Sigmoid colon (tissue), 7 donors: ENCODE data around the gene CFAP58. TPM values are rescaled to one million over a fixed set of nuclear protein-coding genes. Genes with fewer than 3 reads are reported as not detected.

ENCODE experiments used
- DNase-seq: peaks from one replicate; pipeline ENCODE4 v3.0.0-alpha.2; 2019
- H3K27ac ChIP-seq, 4 donors: fragments of 200-600 bp; sonication (generic); one replicate each; pipeline ENCODE4 v1.5.1; 2016 to 2019; ENCODE audit warnings: mild to moderate bottlenecking in 1 of 4
- H3K27me3 ChIP-seq, 3 donors: fragments of 200-600 bp; sonication (generic); one replicate each; pipeline ENCODE4 v1.5.1; 2019; ENCODE audit warnings: mild to moderate bottlenecking in 1 of 3
- H3K36me3 ChIP-seq, 4 donors: fragments of 200-600 bp; sonication (generic); one replicate each; pipeline ENCODE4 v1.5.1; 2016 to 2019
- H3K4me1 ChIP-seq, 4 donors: fragments of 200-600 bp; sonication (generic); one replicate each; pipeline ENCODE4 v1.5.1; 2017 to 2019
- H3K4me3 ChIP-seq, 4 donors: fragments of 200-600 bp; sonication (generic); one replicate each; pipeline ENCODE4 v1.5.1; 2017 to 2019; ENCODE audit warnings: mild to moderate bottlenecking in 2 of 4, moderate library complexity in 1 of 4
- H3K9me3 ChIP-seq, 4 donors: fragments of 200-600 bp in 3 of 4; sonication (generic) in 3 of 4; one replicate each; pipeline versions ENCODE4 v1.5.1 to v1.6.1; 2013 to 2019
- EP300 ChIP-seq, 4 donors: sonication (generic); formaldehyde crosslinking; IDR thresholded peaks; one replicate each; pipeline ENCODE4 v1.6.1; 2017; ENCODE audit warnings: antibody characterized with exemption in 4 of 4
- POLR2AphosphoS5 ChIP-seq, 4 donors: sonication (generic); formaldehyde crosslinking; IDR thresholded peaks; one replicate each; pipeline ENCODE4 v1.6.1; 2017; ENCODE audit warnings: antibody characterized with exemption in 4 of 4
- WGBS, 2 donors: extraction: QIAGEN DNeasy Blood & Tissue Kit; methylation state at CpG; one replicate each; pipeline ENCODE4 v1.1.7; 2013; 5-methylcytosine and 5-hydroxymethylcytosine counted together
- intact Hi-C: fragments of 100-400 bp; cut with DNase I; formaldehyde crosslinking; loops from one replicate; pipeline ENCODE4 v1.15.1; 2023
- polyA plus RNA-seq, 3 donors: library from polyadenylated mRNA; stranded (reverse); fragments of 200-250 nt; gene quantifications; one replicate each; pipeline ENCODE4 v1.2.3, GENCODE V29; 2013
- total RNA-seq, 4 donors: library from RNA; depleted of rRNA; stranded (reverse); fragments of >200 nt; gene quantifications; one replicate each; pipeline ENCODE4 v1.1.0, GENCODE V29; 2016
- TF ChIP-seq, protein P1 (sequence below), 4 experiments: fragments of 450-650 bp in 3 of 4; fragments of 200-600 bp in 1 of 4; IDR thresholded peaks; one replicate each; pipeline ENCODE4 v1.5.1; 2016 to 2019; ENCODE audit warnings: antibody characterized with exemption in 4 of 4, mild to moderate bottlenecking in 3 of 4, moderate library complexity in 2 of 4
- donor health status: healthy with polysubstance abuse.
- donor health status: Bipolar disorder and iron deficiency.
- donor health status: healthy.

CFAP58 gene
- total and polyA plus RNA-seq, 7 donors, result 0.09 to 1.1 (median 0.55) TPM; not detected in 2

DNA sequence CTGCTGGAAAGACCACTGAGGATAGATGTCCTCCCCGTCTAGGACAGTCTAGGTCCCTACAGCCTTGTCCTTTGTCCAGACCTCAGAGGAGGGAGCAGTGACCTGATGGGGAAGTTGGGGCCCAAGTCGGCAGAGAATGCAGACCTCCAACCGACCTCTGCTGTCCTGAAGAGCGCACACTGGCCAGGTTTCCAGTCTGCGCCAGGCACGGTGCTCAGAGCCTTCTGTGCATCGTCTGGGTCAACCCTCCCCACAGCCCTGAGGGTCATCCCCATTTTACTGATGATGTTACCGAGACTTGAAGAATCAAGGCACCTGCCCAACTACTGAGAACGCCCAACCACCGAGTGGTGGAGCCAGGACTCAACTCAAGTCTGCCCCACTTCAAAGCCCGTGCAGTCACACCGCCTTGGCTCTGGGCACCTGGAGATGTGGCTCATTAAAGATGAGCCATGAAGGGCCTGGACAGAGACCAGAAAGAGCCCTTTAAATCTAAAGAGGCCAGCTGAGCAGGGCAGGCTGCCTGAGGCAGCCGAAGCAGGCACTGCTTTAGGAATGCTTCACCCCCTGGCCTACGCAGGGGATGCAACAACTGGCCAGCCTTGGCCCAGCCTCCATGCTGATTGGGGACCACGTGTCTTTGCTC is 19.8 kb upstream of the CFAP58 start:
- intact Hi-C loops, result loop anchor here (10.0 kb wide), 1 partner anchor 449 kb away; no protein-coding TSS in a partner anchor
- H3K36me3 ChIP-seq, result no peaks in the 10 kb centered on the region
- TF ChIP-seq, protein P1, sequence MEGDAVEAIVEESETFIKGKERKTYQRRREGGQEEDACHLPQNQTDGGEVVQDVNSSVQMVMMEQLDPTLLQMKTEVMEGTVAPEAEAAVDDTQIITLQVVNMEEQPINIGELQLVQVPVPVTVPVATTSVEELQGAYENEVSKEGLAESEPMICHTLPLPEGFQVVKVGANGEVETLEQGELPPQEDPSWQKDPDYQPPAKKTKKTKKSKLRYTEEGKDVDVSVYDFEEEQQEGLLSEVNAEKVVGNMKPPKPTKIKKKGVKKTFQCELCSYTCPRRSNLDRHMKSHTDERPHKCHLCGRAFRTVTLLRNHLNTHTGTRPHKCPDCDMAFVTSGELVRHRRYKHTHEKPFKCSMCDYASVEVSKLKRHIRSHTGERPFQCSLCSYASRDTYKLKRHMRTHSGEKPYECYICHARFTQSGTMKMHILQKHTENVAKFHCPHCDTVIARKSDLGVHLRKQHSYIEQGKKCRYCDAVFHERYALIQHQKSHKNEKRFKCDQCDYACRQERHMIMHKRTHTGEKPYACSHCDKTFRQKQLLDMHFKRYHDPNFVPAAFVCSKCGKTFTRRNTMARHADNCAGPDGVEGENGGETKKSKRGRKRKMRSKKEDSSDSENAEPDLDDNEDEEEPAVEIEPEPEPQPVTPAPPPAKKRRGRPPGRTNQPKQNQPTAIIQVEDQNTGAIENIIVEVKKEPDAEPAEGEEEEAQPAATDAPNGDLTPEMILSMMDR (IDR thresholded peaks at IDR 0.05), result no peak
- TF ChIP-seq POLR2AphosphoS5 (IDR thresholded peaks at IDR 0.05), result peak in 1 of 4 donors; percentile 38
- WGBS, 2 donors, result 86 to 90% methylated on average over 15 of the region's 15 CpGs
- H3K9me3 ChIP-seq, result no peaks in the 10 kb centered on the region
- peaks cover 0 to 87% (median 82%) of the 10 kb centered on the region in 4 donors for H3K4me1 ChIP-seq
- no peak overlapping the region for H3K4me3 ChIP-seq
- H3K27me3 ChIP-seq, result no peaks in the 10 kb centered on the region
- peak overlapping the region; percentile 78 to 99 (median 96) for H3K27ac ChIP-seq
- DNase-seq, result peak; percentile 84

DNA sequence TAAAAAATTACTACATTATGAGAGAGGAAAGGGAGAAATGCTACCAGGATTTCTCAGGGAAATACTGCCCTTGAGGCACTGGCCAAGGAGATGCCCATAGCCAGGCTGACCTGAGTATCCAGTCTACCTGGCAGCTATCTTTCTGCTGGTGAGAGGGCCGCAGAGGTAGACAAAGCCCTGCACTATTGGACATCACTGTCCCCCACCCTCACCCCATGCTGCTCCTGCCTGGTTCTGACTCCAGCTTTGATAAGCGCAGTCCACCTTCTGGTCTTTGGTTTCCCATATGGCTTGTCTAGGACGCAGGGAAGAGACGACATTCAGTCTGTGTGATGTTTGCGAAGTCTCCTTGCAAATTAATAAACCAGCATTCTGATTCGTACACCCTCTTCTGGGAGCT is 19.1 kb upstream of the CFAP58 start:
- DNase-seq, result peak; percentile 45
- no peak for TF ChIP-seq EP300 (IDR thresholded peaks at IDR 0.05)
- Histone ChIP-seq H3K27ac (peak overlapping the region; percentile 78 to 99 (median 96)), H3K36me3 (no peaks in the 10 kb centered on the region), H3K27me3 (no peaks in the 10 kb centered on the region), H3K4me3 (no peak overlapping the region), H3K4me1 (peaks cover 0 to 84% (median 78%) of the 10 kb centered on the region in 4 donors), H3K9me3 (no peaks in the 10 kb centered on the region)
- intact Hi-C loops, result loop anchor here (10.0 kb wide), 1 partner anchor 450 kb away; no protein-coding TSS in a partner anchor
- WGBS, 2 donors, result 96 to 97% methylated on average over 6 of the region's 6 CpGs

DNA sequence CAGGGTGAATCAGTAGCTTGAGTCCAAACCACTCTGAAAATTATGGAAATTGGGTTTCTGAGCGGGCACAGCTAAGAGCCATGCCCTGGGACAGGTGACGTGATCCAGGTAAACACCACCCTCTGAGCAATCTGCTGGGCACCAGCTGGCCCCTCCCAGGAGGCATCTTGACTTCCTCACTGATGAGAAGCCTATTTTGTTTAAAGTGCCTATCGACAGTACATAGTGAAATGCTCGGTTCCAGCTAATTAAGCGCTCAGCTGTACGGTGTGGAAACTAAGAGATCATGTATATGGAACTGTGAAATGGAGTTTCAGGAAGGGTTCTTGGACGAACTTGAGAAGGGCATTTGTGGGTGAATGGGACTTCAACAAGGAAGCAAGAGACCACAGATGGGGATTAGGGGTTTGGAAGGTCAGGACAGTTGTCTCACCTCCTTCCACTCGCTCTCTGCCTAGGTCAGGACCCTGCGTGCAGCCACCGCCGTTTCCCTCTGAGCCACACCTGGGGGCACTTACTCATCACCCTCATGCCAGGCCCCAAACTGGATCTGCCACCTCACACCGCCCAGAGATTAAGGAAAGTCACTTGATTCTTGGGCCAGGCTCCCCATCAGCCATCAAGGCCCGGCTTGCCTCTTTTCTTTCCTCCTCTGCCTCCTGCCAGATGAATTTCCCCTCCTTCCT is 18.5 kb upstream of the CFAP58 start:
- peaks cover 0 to 84% (median 77%) of the 10 kb centered on the region in 4 donors for H3K4me1 ChIP-seq
- intact Hi-C loops, result loop anchor here (10.0 kb wide), 1 partner anchor 450 kb away; no protein-coding TSS in a partner anchor
- H3K36me3 ChIP-seq, result no peaks in the 10 kb centered on the region
- DNase-seq, result peak; percentile 56
- TF ChIP-seq POLR2AphosphoS5 (IDR thresholded peaks at IDR 0.05), result no peak
- no peak for TF ChIP-seq EP300 (IDR thresholded peaks at IDR 0.05)
- TF ChIP-seq, protein P1 (IDR thresholded peaks at IDR 0.05), result no peak
- H3K27ac ChIP-seq, result peak overlapping the region; percentile 78 to 99 (median 96)
- no peaks in the 10 kb centered on the region for H3K9me3 ChIP-seq
- H3K4me3 ChIP-seq, result no peak overlapping the region
- H3K27me3 ChIP-seq, result no peaks in the 10 kb centered on the region
- 77 to 83% methylated on average over 13 of the region's 13 CpGs for WGBS, 2 donors

DNA sequence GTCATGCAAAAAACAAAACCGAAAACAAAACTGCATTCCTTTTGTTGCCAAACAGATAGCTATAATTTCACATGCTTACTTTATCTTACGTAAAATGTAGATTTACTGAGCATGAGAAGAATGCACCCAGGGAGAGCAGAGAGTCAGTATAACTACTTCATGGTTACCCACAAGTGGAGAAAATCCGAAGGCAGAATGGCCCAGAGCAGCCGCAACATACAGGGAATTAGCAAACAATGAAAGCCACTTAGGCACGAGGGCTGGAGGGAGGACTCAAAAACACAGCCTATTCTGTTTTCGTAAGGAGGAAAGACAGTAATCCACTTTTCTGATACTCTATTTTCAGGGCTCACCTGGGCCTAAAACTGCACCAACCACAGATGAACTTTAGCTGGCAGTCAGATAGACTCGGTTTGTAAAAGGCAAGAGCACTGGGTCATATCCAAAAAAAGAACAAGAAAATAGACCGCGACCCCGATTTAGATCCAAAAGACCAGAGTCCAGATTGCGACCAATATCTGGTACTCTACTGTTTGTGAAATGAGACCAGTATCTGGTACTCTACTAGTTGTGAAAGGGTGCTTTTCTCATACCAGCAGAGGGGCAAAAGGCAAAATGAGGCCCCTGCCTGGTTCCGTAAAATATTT is 16.7 kb upstream of the CFAP58 start:
- H3K36me3 ChIP-seq, result no peaks in the 10 kb centered on the region
- peak; percentile 60 for DNase-seq
- H3K4me1 ChIP-seq, result peaks cover 0 to 70% (median 63%) of the 10 kb centered on the region in 4 donors
- H3K9me3 ChIP-seq, result no peaks in the 10 kb centered on the region
- intact Hi-C loops, result loop anchor here (10.0 kb wide), 1 partner anchor 452 kb away; no protein-coding TSS in a partner anchor
- 20 to 28% methylated on average over 12 of the region's 12 CpGs for WGBS, 2 donors
- no peak for TF ChIP-seq EP300 (IDR thresholded peaks at IDR 0.05)
- TF ChIP-seq, protein P1 (IDR thresholded peaks at IDR 0.05), result no peak
- peak overlapping the region; percentile 97 to 99 (median 98) for H3K27ac ChIP-seq
- peak overlapping the region; percentile 74 to 98 (median 92) for H3K4me3 ChIP-seq
- H3K27me3 ChIP-seq, result no peaks in the 10 kb centered on the region

DNA sequence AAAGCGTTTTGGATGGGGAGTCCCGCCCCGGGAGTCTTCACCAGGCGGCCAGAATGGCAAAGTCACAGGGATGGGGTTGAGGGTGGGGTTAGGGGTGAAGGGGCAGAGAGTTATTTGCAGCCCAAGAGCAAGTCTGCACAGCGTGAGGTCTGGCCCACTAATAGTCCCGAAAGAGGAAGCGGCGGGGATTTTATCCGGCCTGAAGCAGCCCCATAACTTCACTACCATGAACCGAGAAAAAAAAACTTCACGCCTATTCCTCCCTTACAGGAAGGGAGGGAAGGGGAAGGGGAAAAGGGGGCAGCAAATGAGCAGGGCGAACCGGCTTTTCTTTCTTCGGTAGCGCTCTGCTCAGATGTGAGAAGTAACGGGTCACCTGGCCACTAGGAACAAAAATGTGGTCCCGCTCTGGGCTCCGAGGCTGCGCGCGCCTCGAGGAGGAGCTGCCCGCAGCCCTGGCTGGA is 16.1 kb upstream of the CFAP58 start:
- Histone ChIP-seq H3K9me3 (no peaks in the 10 kb centered on the region), H3K4me3 (peak overlapping the region; percentile 74 to 98 (median 92)), H3K27me3 (no peaks in the 10 kb centered on the region), H3K4me1 (peaks cover 0 to 64% (median 57%) of the 10 kb centered on the region in 4 donors), H3K36me3 (no peaks in the 10 kb centered on the region), H3K27ac (peak overlapping the region; percentile 97 to 99 (median 98))
- 1% methylated on average over 23 of the region's 23 CpGs for WGBS, 2 donors
- no peak for DNase-seq
- intact Hi-C loops, result loop anchor here (10.0 kb wide), 1 partner anchor 453 kb away; no protein-coding TSS in a partner anchor
- TF ChIP-seq EP300 (IDR thresholded peaks at IDR 0.05) (no peak), POLR2AphosphoS5 (IDR thresholded peaks at IDR 0.05) (peak in 2 of 4 donors; percentile 3 to 60)
